ENCODE measurements around the gene MRTFB.

DNA sequence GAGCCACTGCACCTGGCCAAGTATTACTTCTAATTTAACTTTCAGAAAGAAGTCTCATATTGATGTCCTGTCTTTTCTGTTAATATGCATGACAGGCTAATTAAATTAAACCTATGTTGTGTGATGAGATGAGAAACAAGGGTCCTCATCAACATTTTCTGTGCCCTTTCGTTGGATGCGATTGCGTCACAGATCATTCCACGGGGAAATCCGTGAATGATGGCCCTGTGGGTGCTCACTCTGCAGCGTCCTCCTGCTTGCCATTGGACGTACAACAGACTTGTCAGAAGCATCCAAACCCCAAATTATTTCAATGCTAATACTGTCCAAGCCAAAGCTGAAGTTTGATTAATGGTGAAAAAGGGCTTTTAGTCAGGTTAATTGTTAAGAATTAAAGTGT is 197.0 kb downstream of the MRTFB start:
- TF ChIP-seq POLR2A (IDR thresholded peaks at IDR 0.05) = no peak
- TF ChIP-seq, protein P1, sequence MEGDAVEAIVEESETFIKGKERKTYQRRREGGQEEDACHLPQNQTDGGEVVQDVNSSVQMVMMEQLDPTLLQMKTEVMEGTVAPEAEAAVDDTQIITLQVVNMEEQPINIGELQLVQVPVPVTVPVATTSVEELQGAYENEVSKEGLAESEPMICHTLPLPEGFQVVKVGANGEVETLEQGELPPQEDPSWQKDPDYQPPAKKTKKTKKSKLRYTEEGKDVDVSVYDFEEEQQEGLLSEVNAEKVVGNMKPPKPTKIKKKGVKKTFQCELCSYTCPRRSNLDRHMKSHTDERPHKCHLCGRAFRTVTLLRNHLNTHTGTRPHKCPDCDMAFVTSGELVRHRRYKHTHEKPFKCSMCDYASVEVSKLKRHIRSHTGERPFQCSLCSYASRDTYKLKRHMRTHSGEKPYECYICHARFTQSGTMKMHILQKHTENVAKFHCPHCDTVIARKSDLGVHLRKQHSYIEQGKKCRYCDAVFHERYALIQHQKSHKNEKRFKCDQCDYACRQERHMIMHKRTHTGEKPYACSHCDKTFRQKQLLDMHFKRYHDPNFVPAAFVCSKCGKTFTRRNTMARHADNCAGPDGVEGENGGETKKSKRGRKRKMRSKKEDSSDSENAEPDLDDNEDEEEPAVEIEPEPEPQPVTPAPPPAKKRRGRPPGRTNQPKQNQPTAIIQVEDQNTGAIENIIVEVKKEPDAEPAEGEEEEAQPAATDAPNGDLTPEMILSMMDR (IDR thresholded peaks at IDR 0.05) = no peak
- no peak for TF ChIP-seq POLR2AphosphoS5 (IDR thresholded peaks at IDR 0.05)
